Cardiac muscle cell (in vitro differentiated cells and primary cell): ENCODE data around the gene IL1RN. TPM values are rescaled to one million over a fixed set of nuclear protein-coding genes. Genes with fewer than 3 reads are reported as not detected.

ENCODE experiments used
- DNase-seq, 2 donors: peaks; one replicate each; pipeline versions ENCODE4 v3.0.0 to v3.0.0-alpha.2; 2010 to 2017; ENCODE audit warnings: low read depth in 1 of 2, low spot score in 1 of 2
- H3K27ac ChIP-seq: fragments of 200-600 bp; sonication (generic); 2 replicates; pipeline ENCODE4 v1.5.1; 2016
- H3K27me3 ChIP-seq: fragments of 200-600 bp; sonication (generic); 2 replicates; pipeline ENCODE4 v1.6.0; 2016; ENCODE audit warnings: control low read depth
- H3K36me3 ChIP-seq: fragments of 200-600 bp; sonication (generic); 2 replicates; pipeline ENCODE4 v1.5.1; 2016; ENCODE audit warnings: control low read depth
- H3K4me1 ChIP-seq: fragments of 200-600 bp; sonication (generic); 2 replicates; pipeline ENCODE4 v1.8.1; 2017; ENCODE audit warnings: low read depth, mild to moderate bottlenecking, mixed run types
- H3K4me3 ChIP-seq: fragments of 200-600 bp; sonication (generic); 2 replicates; pipeline ENCODE4 v1.5.1; 2016; ENCODE audit warnings: mild to moderate bottlenecking
- H3K9me3 ChIP-seq: fragments of 200-600 bp; sonication (generic); 2 replicates; pipeline ENCODE4 v1.5.1; 2017; ENCODE audit warnings: low read depth, mild to moderate bottlenecking, control low read depth
- CTCF ChIP-seq: IDR thresholded peaks from 2 replicates; pipeline ENCODE4 v1.5.1; 2012; ENCODE audit warnings: low read depth, mild to moderate bottlenecking, low read length
- polyA plus RNA-seq: library from polyadenylated mRNA; unstranded; fragments of >200 nt; fragmentation: Nextera tagmentation; extraction: Ambion mirVana; gene quantifications from 2 replicates; pipeline ENCODE4 v1.2.1, GENCODE V29; 2016
- total RNA-seq: library from RNA; depleted of rRNA; stranded (reverse); fragments of >200 nt; gene quantifications from 2 replicates; pipeline ENCODE4 v1.2.3, GENCODE V29; 2016

The IL1RN gene
- total and polyA plus RNA-seq, 2 experiments from 2014 or later = not detected

- no peak for TF ChIP-seq CTCF
- peaks cover 3% of the 10 kb centered on the region for H3K27me3 ChIP-seq
- H3K27ac ChIP-seq = no peak overlapping the region
- H3K36me3 ChIP-seq = no peaks in the 10 kb centered on the region
- no peak overlapping the region for H3K4me3 ChIP-seq
- no peak for DNase-seq
- H3K4me1 ChIP-seq = no peaks in the 10 kb centered on the region
- no peaks in the 10 kb centered on the region for H3K9me3 ChIP-seq
Observed at GRCh38 chr2:113081488-113082210, 45.7 kb upstream of the IL1RN start.

GRCh38 chr2:113083296-113083695 lies 44.1 kb upstream of the IL1RN start:
- Histone ChIP-seq H3K4me3 (no peak overlapping the region), H3K27ac (no peak overlapping the region), H3K4me1 (no peaks in the 10 kb centered on the region), H3K9me3 (no peaks in the 10 kb centered on the region), H3K36me3 (no peaks in the 10 kb centered on the region), H3K27me3 (peaks cover 3% of the 10 kb centered on the region)
- DNase-seq = no peak
- no peak for TF ChIP-seq CTCF

GRCh38 chr2:113084249-113085000 lies 43.0 kb upstream of the IL1RN start:
- no peak overlapping the region for H3K4me3 ChIP-seq
- H3K9me3 ChIP-seq = no peaks in the 10 kb centered on the region
- no peaks in the 10 kb centered on the region for H3K4me1 ChIP-seq
- H3K27me3 ChIP-seq = no peaks in the 10 kb centered on the region
- no peak overlapping the region for H3K27ac ChIP-seq
- TF ChIP-seq CTCF = peak; percentile 52
- peak in 1 of 2 donors; percentile 28 for DNase-seq
- H3K36me3 ChIP-seq = no peaks in the 10 kb centered on the region

- H3K27me3 ChIP-seq = no peaks in the 10 kb centered on the region
- no peak for DNase-seq
- no peak for TF ChIP-seq CTCF
- H3K36me3 ChIP-seq = no peaks in the 10 kb centered on the region
- no peak overlapping the region for H3K4me3 ChIP-seq
- H3K9me3 ChIP-seq = no peaks in the 10 kb centered on the region
- H3K4me1 ChIP-seq = no peaks in the 10 kb centered on the region
- no peak overlapping the region for H3K27ac ChIP-seq
Observed at GRCh38 chr2:113085542-113085941, 41.9 kb upstream of the IL1RN start.

- H3K4me1 ChIP-seq = no peaks in the 10 kb centered on the region
- no peak overlapping the region for H3K27ac ChIP-seq
- H3K36me3 ChIP-seq = no peaks in the 10 kb centered on the region
- no peak overlapping the region for H3K4me3 ChIP-seq
- H3K27me3 ChIP-seq = no peaks in the 10 kb centered on the region
- TF ChIP-seq CTCF = no peak
- no peak for DNase-seq
- no peaks in the 10 kb centered on the region for H3K9me3 ChIP-seq
Observed at GRCh38 chr2:113088213-113088992, 39.0 kb upstream of the IL1RN start.
